ENCODE data around the gene PLCG2.

GRCh38 chr16:81780350-81780749 is 1.3 kb downstream of the PLCG2 start:
- no peak for TF ChIP-seq CTCF (IDR thresholded peaks at IDR 0.05; ENCODE audit: control extremely low read depth in 1 of 3, insufficient read depth in 1 of 3, low read depth in 1 of 3, low read length in 3 of 3)
- TF ChIP-seq EP300 (IDR thresholded peaks at IDR 0.05; ENCODE audit: borderline replicate concordance in 1 of 2, low read depth in 2 of 2, low read length in 2 of 2): no peak
- TF ChIP-seq EZH2 (IDR thresholded peaks at IDR 0.05; ENCODE audit: low read depth, low read length, severe bottlenecking): no peak
- no peak for TF ChIP-seq SP1 (IDR thresholded peaks at IDR 0.05; ENCODE audit: low read depth, low read length)
- no peak for TF ChIP-seq HDAC2 (IDR thresholded peaks at IDR 0.05; ENCODE audit: borderline replicate concordance in 1 of 2, low read depth in 2 of 2, low read length in 2 of 2)
- no peak for TF ChIP-seq CHD1 (IDR thresholded peaks at IDR 0.05; ENCODE audit: low read depth, low read length)
- TF ChIP-seq POLR2A (IDR thresholded peaks at IDR 0.05; ENCODE audit: control extremely low read depth in 1 of 2, low read depth in 2 of 2, low read length in 2 of 2): no peak
- TF ChIP-seq HDAC6 (IDR thresholded peaks at IDR 0.05; ENCODE audit: low read depth, low read length): no peak
- TF ChIP-seq EGR1 (IDR thresholded peaks at IDR 0.05; ENCODE audit: borderline replicate concordance, low read depth, low read length): no peak
- TF ChIP-seq GABPA (IDR thresholded peaks at IDR 0.05; ENCODE audit: borderline replicate concordance, insufficient read depth, low read length): no peak
- no peak for TF ChIP-seq POLR2AphosphoS5 (IDR thresholded peaks at IDR 0.05; ENCODE audit: low read depth, low read length)
- TF ChIP-seq SIN3A (conservative IDR thresholded peaks at IDR 0.05 in 1 of 2, IDR thresholded peaks at IDR 0.05 in 1 of 2; ENCODE audit: low read depth in 1 of 2, low read length in 2 of 2): no peak
- TF ChIP-seq CHD2 (IDR thresholded peaks at IDR 0.05; ENCODE audit: low read length): no peak
- TF ChIP-seq RAD21 (IDR thresholded peaks at IDR 0.05 in 1 of 2, conservative IDR thresholded peaks at IDR 0.05 in 1 of 2; ENCODE audit: low read depth in 2 of 2, low read length in 2 of 2): no peak
